Measurements from ENCODE around the gene DLG2.

DLG2 gene

GRCh38 chr11:84720706-84721402 is 906.3 kb downstream of the DLG2 start:
- DNase-seq = no peak

DNA sequence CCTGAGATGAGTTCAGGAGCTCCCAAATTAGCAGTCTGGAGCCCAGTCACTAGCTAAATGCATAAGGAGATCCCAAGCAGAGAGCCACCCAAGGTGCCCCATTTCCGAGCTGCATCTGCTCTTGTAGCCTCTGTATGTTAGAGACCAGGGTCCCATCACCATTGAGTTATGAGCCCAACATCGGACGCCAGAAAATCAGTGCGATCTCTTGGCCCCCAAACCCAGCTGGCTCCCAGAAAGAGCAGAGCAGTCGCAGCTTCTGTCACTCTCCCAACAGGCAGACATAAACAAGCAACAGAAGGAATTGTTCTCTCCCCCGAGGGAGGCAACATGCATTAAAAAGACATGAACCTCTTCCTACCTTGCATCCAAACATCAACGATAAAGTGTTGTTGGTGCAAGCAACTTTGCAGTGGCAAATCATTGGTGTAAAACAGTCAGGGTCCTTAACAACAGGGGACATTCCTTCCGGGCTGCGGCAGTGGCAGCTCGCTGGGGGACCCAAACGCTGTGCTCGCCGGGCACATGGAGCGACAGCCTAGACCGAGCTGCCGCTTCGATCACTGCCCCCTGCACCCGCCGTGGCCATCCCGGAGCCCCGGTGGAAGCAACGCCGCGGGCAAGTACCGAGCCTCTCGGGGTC is 907.1 kb downstream of the DLG2 start:
- no peak for DNase-seq

DNA sequence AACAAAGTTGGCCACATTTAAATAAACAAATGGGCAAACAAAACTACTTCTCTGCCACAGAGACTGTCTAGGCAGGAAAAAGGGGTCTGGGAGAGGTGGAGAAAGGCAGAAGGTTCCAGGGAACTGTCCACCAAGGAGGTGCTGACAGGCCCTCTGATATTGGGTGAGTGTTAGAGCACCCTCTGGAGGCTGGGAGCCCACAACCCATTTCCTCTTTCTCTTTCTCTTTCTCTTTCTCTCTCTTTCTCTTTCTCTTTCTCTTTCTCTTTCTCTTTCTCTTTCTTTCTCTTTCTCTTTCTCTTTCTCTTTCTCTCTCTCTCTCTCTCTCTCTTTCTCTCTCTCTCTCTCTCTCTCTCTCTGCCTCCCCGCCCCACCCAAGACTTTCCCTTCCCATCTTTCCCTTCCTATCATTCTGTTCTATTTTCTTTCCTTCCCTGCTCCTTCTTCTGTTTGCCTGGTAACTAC is 912.8 kb downstream of the DLG2 start:
- peak in 1 of 2 donors; percentile 7 for DNase-seq

- no peak for DNase-seq
Measured at GRCh38 chr11:84691830-84692229, 935.3 kb downstream of the DLG2 start.

GRCh38 chr11:84687433-84687832 is 939.7 kb downstream of the DLG2 start:
- no peak for DNase-seq

- no peak for DNase-seq
Measured at GRCh38 chr11:84686716-84687115, 940.4 kb downstream of the DLG2 start.

DNA sequence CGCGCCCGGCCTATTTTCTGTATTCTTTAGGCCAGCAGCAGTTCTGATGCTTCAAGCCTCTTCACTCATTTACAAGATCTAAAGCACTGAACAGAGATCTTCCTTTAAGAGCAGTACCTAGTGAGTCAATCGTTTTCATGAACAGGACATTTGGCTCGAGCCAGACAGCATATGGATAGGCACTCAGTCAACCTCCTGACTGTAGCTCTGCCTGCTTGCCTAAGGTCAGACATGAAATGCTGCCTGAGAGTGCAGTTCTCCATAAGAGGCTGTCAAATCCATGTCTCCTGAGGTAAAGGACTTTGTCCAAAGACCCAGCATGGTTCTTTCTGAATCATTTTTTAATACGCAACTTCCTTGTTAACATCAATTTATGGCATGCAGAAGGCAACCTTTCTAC is 941.2 kb downstream of the DLG2 start:
- no peak for DNase-seq

DNA sequence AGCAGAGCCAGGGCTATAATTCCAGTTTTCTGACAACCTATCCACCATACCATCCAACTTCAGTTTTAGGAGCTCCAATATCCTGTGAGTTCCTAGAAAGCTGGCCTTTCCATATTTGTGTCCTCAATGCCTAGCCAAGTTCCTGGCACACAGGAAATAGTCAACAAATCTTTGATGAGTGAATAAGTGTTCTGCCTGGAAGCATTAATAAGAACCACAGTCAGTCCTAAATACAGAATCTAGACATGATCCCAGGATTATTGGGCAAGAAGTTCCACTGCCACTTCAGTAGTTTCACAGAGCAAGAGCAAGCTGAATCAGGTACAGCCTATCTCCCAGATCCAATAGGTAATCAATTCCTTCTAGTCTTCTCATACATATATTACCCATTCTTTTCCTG is 942.0 kb downstream of the DLG2 start:
- DNase-seq = no peak

DNA sequence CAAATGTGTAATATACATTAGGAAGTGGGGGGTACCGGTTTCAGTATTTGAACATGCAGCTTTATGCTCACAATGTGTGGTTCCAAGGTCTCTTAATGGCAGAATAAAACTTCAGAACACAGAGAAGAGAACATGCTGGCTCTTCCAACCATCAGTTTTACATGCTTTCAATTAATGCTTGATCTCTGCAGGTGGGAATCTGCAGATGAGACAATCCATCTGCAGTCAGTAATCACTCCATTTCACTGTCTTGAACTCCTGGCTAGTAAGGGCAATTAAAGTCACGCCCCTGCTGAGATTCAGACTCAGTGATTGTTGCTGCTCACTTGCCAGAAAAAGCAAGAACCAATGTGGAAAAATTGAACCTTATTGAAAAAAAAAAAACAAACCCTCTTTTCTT is 945.7 kb downstream of the DLG2 start:
- no peak for DNase-seq

DNA sequence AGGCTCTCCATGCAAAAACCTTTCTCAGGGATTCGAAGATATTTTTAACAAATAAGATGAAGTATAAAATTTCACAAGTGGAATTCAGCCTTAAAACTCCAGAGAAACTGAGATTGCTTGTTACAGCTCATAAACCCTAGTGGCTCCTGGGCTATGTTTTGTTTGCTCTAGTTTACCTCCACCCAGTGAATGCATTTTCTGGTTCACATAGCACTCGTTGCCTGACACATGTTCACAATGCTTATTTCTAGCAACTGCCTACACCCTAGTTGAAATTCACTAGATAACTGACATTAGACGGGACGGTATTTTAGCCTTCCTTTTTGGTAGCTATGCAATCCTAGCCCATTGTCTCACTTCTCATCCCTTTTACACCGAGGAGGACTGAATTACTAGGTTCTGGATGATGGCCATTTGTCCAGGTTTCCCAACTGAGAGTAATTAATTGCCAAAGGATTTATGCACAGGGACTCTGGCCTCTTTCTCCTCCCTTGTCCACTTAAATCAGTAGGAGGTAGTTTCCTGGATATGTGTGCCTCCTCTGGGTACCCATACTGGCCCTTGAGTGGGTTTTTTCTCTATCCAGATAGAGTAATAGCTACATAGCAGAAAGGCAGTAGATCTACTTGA is 951.6 kb downstream of the DLG2 start:
- no peak for DNase-seq

DNA sequence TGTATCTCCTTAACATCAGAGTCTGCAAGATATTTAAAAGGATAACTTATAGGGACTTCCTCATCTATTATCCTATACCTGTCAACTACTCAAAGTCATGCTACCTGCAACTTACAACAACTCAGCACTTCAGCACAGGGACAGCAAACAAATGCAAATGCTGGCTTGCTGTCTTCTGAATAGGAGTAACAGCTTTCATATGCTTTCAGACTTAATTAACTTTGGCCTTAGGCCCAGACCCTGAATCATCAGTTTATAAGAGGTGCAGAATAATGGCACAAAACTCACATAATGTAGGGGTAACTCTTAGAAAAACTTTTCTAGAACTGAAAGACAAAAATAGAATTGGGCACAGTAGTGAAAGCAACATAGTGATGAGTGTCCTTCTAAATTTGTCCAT is 953.4 kb downstream of the DLG2 start:
- no peak for DNase-seq

- no peak for DNase-seq
Measured at GRCh38 chr11:84671325-84671999, 955.7 kb downstream of the DLG2 start.

DNA sequence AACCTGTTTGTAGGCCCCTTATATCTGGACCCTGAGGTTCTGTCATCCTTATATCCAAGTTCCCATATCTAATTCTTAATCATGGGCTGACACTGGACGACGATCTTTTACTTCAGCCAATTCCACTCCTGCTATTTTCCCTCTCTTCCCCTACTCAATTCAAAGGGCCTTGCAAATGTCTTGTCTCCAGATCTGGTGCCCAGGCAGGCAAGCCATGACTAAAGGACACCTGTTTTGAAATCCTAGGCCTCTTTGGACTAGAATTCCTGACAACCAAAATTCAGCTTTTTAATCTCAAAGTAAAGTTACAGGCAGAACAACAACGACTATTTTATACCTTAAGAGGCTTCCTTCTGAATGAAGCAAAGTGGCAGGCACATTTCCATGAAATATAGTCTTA is 963.4 kb downstream of the DLG2 start:
- no peak for DNase-seq

DNA sequence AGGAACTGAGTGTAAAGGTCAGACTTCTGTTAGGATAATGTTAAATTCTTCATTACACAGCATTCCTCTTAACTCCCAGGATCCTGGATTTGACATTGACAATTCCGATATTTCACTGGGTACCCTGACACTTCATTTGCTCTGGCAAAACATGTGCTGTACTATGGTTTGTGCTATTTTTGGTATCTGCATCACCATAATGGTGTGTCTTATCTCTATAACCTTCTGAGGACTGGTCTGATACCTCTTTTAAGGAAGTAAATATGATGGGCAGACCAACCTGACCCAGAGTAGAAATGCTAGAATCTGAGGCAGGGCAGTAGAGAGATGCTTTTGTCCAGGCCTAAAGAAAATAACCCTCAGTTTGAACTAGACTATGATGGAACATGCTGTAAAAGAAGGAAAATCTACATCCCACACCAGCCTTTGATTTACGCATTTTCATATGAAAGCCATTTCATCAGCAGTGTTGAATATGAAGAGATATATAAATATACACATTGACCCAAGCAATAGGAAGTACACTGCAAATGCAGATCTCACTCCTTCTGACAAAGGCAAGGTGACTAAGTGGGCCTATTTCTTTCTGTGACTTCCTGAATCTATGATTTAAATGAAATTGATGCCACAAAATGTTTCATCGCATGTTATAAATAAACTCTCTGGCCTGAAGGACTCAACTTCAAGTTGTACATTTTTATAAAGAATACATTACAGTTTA is 966.7 kb downstream of the DLG2 start:
- no peak for DNase-seq

DNA sequence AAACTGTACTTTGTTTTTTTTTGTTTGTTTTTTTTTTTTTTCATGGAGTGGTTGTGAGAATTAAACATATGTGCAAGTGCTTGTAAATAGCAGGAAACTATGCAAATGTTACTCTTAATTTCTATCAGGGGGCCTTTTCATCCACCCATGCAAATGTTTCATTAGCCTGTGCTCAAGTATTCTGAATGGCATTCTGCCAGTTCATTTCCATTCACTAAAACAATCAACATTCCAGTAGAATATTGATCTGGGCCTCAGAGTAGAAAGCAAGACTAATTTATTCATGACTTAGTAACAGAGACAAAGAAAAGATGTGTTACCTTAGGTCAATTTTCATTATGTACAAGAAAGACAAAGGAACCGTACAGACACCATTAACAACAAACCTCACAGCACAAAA is 971.4 kb downstream of the DLG2 start:
- no peak for DNase-seq

DNA sequence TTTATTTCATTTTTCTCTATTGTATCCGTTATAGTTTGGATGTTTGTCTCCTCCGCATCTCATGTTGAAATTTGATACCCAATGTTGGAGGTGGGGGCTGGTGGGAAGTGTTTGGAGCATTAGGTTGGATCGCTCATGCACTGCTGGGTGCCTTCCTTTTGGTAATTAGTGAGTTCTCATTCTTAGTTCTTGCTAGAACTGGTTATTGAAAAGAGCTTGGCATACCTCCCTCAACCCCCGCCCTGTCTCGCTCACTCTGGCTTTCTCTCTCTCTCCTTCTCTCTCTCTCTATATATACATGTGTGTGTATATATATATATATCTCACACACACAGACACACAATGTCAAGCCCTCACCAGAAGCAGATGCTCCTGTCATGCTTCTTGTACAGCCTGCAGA is 978.7 kb downstream of the DLG2 start:
- no peak for DNase-seq

GRCh38 chr11:84645988-84646694 is 981.0 kb downstream of the DLG2 start:
- no peak for DNase-seq

GRCh38 chr11:84642500-84642899 is 984.6 kb downstream of the DLG2 start:
- no peak for DNase-seq

DNA sequence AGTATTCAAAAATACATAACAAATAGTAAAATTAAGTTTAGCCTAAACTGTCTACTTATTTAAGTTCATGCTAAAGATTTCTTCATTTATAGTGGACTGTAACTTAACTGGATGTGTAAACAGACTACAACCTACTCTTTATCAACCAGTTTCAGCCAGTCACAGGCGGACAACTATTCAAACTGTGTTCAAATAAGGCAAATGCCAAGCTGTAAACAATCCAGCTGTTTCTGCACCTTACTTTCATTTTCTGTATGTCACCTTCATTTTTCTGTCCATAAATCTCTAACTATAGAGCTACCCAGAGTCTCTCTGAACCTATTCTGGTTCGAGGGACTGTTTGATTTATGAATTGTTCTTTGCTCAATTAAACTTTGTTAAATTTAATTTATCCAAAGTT is 992.8 kb downstream of the DLG2 start:
- no peak for DNase-seq

- no peak for DNase-seq
Measured at GRCh38 chr11:84628871-84629620, 998.1 kb downstream of the DLG2 start.

- no peak for DNase-seq
Measured at GRCh38 chr11:84626256-84626655, 1000.9 kb downstream of the DLG2 start.

DNA sequence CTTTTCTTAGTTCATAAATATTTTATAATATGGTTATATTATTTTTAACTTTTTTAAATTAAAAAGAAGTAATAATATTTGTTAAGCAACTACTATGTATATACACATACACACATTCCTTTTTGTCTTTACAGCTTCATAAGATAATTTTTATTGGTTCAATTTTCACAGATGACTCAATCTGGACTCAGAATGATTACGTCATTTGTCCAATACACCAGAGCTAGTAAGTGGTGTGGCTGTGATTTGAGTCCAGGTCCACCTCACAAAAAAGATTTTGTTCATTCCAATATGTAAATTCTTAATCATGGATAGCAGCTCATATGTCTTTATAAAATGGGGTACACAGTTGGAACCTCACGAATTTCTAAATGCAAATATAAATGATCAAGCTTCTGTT is 1014.5 kb downstream of the DLG2 start:
- DNase-seq = no peak

All from CD4-positive, alpha-beta T cell treated with Interleukin-4 for 1 hour (primary cell).